ENCODE data around the gene SLC38A1.
"Not testable (repeated sequence)": the region's sequence is repeated elsewhere in the genome, so short reads cannot be mapped to it uniquely, and the experiment has no call there.

SLC38A1 gene

DNA sequence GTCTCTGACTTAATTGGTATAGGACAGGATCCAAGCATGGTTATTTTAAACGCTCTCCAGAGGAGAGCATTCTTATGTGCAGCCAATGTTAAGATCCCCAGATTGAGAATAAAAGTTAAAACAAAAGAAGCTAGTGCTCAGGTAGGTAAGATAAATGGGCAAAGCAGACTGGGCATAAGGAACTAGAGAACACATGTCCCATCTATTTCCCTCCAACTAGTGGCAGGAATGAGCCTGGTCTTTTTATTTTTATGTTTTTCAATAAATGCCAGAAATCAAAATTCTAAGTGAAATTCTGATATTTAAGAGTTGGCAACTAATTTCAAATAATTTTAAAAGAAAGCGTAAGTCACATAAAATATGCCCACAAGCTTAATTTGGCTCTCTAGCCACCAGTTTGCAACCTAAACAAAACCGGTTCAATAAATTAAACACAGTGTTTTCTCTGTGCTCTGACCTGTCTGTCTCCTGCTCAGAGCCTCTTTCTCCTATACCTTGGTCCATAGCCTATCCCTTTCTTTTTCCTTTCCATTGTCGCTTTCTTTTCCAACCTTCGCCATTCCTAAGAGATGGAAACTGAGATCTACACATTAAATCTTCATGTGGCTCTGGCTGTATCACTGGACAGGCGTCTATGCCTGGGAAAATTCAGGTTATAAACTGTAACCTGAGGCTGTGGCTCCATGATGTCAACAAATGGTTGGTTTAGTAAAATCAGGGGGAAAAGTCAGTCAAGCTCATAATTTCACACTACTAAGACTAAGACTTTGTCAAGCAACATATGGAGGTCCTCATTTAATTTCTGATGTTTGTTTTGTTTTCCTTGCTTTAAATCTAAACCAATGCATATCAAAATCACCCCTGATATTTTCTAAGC lies 5.5 kb downstream of the SLC38A1 start:
- DNase-seq, result no peak

DNA sequence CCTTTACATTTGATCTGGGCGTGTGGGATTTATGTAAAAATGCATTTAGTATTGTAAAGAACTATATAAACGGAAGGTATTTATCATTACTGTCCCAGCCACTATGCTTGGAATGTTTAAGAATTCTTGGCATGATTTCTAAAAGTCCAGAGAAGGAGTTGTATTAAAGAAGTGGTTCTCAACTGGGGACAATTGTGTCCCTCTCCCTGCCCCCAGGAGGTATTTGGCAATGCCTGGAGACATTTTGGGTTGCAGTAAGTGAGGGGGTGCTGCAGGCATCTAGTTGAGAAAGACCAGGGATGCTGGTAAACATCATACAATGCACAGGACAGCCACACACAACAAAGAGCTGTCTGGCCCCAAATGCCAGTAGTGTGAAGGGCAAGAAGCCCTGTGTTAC lies 7.2 kb downstream of the SLC38A1 start:
- DNase-seq, result no peak

DNA sequence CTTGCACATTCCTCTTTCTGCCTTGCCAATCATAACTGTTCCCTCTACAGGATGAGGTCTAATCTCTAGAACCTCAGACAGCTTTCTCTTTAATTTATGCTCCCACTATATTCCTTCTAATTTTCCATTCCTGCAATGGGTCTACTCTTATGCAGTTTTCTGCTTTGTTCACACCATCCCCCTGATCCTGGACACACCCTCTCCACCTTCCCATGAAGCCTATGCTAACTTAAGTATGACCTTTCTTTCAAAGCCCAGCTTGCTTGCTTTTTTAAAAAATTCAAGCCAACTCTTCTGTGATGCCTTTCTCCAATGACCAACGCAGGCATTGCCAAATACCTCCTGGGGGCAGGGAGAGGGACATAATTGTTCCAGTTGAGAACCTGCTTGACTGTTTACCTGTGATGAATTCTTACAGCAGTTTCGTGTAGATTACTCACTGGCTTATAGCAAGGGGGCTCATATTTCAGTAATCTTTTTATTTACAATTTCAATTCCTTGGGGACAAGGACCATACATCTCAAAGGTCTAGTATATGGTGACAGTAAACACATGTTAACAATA lies 7.8 kb downstream of the SLC38A1 start:
- DNase-seq, result no peak

DNA sequence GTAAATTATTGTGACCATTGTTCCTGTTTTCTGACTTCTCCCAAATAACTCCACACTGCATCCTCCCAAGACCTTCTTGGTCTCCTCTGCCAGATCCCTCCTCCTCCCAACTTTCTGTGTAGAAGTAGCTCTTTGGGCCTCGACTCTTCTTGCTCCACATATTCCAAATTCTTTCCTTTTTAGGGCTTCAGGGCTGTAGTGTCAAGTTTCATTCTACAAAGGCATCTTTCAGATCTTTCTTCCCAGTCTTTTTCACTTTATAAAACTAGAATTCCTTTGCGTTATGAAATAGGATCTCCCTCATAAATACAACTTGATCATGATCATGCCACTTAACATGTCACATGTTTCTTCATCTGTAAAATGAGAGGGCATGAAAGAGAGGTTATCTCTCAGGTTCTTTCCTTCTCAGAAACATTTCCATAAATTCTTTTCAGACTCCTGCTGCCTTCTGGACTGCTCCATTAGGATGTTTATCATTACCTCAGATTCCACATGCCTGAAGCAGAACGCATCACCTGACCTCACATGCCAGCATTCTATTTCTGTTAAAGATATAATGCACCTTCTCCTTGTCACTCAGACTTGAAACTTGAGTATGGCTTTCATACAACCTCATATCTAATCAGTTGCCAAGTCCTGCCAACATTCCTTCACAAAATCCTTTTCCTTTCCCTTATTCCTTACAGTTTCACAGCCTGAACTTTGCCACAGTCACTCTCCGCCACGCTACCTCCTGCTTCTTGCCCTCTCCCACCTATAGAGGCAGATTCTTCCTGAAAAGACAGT lies 8.5 kb downstream of the SLC38A1 start:
- no peak for DNase-seq

DNA sequence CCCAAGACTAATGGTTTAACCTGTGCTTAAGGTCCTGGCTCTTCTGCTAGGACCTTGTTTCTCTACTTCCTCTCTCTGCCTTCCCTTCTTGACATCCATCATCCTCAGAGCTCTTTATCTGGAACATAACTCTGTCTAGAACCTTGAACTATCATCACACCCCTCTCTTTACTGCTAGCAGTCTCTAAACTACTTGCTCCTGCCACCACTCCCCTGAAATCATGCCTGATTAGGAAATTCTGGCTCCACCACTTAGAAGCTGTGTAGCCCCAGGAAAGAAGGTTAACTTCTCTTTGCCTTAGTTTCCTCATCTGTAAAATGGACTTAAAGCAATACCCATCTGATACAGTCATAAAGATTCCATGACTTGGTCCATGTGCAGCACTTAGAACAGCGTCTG lies 9.1 kb downstream of the SLC38A1 start:
- no peak for DNase-seq

DNA sequence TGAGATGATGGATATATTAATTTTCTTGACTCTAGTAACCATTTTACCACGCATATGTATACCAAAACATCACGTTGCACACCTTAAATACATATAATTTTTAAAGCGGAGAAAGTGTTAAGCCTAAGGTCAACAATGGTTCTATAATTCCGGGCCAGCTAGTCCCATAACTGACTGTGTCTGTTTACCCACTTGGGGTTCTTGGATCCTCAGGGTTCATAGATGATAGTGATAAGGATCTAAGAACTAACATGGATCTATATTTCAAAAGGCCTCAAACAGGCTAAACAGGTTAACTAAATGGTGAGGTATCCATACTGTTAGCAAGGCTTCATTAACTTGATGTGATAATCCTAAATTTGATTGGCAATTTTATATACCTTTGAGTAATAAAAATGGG lies 9.8 kb downstream of the SLC38A1 start:
- DNase-seq, result no peak

DNA sequence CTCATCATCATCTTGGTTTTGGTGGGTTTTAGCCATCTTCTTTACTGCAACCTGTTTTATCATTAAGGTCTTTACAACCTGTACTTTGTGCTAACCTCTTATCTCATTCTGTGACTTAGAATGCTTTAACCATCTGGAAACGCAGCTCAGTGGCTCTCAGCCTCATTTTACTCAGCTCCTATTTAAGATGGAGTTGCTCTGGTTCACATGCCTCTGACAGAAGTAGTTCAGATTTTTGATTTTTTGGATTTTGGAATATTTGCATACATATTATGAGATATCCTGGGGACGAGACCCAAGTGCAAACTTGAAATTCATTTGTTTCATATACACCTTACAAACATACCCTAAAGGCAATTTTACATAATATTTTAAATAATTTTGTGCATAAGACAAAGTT lies 10.7 kb downstream of the SLC38A1 start:
- DNase-seq, result no peak

DNA sequence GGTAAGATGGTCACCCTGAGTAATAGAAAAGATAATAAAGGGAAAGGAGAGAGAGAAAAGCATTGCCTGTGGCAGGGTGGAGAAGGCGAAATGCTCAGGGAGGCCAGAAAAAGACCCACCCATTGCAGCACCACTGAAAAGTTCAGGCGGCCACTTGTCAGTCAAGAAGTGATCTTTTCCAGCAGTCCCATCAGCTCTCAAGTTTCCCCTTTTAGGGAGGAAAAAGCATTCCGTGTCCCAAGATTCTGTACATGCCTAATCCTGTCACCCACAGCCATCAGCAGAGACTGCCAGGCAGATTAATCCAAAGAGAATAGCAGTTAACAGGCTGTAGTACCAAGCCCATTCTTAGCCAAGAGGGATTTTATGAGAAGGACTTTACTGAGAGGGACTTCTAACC lies 11.9 kb downstream of the SLC38A1 start:
- DNase-seq, result no peak

DNA sequence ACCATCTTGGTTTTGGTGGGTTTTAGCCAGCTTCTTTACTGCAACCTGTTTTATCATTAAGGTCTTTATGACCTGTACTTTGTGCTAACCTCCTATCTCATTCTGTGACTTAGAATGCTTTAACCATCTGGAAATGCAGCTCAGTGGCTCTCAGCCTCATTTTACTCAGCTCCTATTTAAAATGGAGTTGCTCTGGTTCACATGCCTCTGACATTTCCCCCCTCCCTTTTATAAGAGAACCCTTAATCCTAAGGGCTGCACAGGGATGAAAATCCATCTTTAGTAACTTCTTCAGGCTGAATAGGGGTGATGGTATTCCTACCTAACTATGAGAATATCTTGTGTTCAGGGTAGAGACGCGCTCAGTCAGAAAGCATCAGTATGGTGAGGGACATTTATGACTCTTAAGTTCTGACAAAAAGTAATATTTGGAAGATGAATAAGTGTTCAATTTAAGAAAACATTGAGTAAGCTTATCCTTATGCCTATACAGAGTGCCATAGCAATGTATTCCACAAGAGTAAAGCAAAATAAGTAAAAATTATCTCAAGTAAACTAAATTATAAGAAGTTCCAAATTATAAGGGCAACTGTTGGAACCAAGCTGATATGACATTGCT lies 15.2 kb downstream of the SLC38A1 start:
- DNase-seq, result no peak

DNA sequence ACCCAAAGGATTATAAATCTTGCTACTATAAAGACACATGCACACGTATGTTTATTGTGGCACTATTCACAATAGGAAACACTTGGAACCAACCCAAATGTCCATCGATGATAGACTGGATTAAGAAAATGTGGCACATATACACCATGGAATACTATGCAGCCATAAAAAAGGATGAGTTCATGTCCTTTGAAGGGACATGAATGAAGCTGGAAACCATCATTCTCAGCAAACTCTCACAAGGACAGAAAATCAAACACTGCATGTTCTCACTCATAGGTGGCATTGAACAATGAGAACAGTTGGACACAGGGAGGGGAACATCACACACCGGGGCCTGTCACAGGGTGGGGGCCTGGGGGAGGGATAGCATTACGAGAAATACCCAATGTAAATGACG lies 16.8 kb downstream of the SLC38A1 start:
- not testable (repeated sequence) for DNase-seq

DNA sequence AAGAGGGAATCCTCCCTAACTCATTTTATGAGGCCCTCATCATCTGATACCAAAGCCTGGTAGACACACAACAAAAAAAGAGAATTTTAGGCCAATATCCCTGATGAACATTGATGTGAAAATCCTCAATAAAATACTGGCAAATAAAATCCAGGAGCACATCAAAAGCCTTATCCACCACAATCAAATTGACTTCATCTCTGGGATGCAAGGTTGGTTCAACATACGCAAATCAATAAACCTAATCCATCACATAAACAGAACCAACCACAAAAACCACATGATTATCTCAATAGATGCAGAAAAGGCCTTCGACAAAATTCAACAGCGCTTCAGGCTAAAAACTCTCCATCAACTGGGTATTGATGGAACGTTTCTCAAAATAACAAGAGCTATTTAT lies 18.9 kb downstream of the SLC38A1 start:
- DNase-seq, result not testable (repeated sequence)

DNA sequence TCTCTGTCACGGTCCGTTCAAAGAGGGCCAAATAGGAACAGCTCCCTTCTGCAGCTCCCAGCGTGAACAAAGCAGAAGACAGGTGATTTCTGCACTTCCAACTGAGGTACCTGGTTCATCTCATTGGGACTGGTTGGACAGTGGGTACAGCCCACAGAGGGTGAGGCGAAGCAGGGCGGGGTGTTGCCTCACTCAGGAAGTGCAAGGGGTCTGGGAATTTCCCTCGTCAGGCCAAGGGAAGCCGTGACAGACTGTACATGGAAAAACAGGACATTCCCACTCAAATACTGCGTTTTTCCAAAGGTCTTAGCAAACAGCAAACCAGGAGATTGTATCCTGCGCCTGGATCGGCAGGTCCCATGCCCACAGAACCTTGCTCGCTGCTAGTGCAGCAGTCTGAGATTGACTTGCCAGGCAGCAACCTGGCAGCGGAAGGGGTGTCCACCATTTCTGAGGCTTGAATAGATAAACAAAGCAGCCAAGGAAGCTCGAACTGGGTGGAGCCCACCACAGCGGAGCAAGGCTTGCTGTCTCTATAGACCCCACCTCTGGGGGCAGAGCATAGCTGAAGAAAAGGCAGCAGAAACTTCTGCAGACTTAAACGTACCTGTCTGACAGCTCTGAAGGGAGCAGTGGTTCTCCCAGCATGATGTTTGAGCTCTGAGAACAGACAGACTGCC lies 22.7 kb downstream of the SLC38A1 start:
- DNase-seq, result no peak

DNA sequence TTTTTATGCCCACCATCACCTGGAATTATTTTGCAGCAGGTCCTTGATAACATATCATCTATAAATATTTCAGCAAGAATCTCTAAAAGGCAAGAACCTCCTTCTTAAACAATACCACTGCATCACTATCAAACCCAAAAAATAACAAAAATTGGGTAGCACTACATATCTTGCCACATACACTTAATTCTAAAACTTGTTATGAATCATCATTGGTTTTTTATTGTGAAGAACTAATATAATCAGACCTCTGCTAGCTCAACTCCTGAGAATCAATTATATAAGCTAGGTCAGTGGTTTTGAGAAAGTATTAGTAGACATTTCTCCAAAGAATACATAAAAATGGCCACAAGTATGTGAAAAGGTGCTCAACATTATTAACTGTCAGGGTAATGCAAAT lies 23.8 kb downstream of the SLC38A1 start:
- no peak for DNase-seq

DNA sequence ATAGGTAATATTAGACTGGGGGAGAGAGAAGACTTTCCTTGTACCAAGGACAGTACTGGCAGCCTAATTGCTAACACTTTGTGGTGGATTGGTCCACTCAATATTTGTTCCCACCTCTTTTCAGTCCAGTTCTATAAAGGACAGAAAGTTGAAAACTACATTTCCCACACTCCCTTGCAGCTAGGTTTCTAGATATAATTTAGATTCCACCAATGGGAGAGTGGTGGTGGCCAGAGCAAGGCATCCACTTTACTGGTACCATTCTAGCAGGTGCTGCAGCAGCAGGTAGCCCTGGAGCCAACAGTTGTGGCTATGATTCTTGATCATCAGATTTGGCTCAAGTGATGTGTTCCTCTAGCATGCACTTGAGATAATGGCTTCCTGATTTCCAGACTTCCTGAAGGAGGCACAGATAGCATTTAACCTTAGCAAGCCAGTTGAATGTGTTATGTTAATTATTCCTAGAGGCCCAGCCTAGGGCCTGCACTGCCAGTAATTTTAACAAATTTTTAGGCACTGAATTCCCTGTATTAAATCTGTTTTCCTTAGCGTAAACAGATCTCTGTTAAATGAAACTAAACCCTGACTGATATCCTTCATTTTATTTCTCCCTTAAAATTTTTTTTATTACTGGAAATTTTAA lies 24.4 kb downstream of the SLC38A1 start:
- no peak for DNase-seq

DNA sequence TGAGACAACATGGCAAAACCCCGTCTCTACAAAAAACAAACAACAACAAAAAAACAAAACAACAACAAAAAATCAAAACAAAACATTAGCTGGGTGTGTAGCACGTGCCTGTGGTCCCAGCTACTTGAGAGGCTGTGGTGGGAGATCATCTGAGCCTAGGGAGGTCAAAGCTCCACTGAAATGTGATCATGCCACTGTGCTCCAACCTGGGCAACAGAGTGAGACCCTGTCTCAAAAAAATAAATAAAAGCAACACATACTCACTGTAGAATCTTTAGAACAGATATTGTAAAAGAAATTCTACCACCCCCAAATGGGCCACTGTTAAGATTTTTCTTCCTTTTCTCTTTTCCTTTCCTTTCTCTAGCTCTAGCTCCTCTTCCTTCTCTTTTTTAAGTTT lies 26.3 kb downstream of the SLC38A1 start:
- DNase-seq, result no peak

DNA sequence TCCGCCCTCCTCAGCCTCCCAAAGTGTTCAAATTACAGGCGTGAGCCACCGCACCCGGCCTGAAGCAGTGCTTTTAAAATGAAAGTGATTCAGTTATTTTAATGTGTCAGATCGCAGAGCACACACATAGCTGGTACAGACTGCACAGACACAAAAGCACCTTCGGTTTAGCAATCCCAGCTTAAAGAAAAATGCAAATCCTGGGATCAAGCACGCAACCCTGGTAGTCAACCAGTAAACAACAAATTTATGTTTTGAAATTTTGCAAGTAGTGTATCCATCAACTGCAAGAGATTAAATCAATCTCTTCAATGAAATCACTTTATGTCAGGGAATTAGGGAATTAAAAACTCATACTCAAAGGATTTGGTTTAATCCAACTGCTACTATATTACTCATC lies 28.4 kb downstream of the SLC38A1 start:
- no peak for DNase-seq

DNA sequence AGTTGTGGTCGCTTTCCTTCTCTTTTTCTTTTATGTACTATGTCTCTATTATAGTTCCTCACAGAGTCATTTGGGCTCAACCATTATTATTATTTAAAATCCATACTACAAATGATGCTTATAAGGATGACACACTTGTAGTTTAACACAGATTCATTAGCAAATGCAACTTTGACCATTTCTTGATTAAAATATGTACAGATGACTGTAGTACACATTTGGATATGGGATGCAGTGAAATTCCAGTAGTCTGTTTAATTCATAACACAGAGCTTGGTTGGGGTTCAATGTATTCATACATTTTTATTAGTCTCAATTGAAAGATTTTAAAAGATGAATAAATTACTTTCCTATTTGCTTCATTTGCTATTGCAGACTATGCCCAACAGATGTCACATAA lies 30.0 kb downstream of the SLC38A1 start:
- DNase-seq, result no peak

DNA sequence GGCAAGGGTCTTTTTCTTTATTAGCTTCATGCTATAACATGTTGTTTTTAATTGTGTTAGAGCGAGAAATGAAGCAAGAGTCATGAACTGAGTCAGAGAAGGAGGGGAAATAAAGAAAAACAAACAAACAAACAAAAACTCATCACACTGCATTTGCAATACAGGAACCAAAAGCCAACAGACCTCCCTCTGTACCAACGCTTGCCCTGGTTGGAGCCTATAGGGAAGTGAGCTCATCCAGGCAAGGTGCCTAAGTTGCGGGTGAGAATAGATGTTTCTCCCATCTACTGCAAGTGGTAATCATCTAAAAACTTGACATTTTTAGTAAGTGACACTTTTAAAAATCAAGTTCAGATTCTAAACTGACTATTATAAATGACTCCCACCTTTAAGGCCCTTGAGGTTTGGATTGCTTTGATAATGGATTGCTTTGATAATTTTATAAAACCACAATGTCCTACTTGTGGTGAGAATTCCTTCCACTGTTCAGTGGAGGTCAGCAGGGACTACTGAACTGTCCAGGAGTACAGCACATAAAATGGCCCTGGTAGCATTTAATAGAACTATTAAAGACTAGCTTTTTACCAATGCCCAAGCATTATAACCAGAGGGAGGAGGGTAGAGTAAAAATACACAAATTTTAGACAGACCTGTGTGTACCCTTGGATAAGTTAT lies 31.3 kb downstream of the SLC38A1 start:
- DNase-seq, result no peak

DNA sequence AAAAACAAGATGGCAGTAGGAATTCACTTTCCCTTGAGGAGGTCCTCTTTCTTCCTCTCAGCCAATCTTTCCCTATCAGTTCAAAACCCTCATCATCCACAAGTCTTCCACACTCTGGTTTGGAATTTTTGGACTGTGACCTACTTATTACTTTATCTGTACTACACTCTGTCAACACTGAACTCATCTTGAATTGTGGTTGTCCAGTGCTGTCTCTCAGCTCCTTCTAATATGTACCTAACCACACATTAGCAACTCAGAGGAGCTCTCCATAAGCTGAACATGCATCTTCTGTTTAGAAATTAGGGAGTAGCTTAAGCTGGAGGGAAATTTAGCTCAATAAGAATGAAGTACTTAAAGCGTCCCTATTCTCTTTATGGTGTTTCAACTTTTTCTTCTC lies 34.8 kb downstream of the SLC38A1 start:
- DNase-seq, result no peak

DNA sequence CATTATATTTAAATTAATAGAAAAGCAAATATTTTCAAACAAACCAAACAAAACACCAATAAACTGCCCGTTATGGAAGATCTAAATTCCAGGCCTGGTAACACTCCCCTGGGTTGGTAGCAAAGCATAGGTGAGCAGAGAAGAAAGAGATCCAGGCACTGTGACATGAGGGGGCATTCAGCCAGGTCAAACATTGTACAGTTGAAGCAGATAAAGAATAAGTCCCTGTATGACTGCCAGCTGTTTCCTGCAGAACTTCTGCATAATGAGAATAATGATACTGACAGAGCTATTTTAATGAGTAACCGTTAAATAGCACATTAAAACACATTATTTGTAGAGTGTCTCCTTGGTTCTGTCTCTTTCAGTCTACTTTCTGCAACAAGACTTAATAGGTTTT lies 35.4 kb downstream of the SLC38A1 start:
- DNase-seq, result no peak

DNA sequence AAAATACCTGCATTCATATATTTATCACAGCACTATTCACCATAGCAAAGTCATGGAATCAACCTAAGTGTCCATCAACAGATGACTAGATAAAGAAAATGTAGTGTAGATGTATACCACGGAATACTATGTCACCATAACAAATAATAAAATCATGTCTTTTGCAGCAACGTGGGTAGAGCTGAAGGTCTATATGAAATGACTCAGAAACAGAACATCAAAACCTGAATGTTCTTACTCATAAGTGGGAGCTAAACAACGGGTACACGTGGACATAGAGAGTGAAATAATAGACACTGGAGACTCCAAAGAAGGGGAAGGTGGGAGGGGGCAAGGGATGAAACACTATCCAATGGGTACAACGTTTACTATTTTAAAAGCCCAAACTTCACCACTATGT lies 37.9 kb downstream of the SLC38A1 start:
- DNase-seq, result no peak

DNA sequence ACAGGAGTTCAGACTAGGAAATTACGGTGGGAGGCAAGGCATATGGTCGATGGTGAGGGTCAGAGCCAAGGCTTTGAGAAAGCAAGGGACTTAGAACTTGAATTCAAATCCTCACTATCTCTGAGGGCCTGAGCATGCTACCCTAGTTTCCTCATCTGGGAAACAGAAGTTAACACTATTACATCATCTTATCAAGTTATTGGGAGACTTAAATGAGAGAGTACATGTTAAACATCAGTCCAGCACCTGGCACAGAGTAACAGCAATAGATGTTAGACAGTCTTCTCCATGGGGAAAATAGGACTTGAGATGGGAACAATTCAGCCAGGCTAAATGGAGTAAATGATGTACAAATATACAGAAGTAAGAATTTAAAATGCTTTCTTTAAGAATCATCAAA lies 38.5 kb downstream of the SLC38A1 start:
- DNase-seq, result no peak

Data from NCI-H1694 (cell line).